ENCODE measurements around the gene SLC47A2. TPM values are rescaled to one million over a fixed set of nuclear protein-coding genes. Genes with fewer than 3 reads are reported as not detected.

SLC47A2 gene
- total and polyA plus RNA-seq, 2 of the 13 experiments (the other 11 are each of a cell fraction or from before 2014, with no cell fraction given) = 0.04 TPM; not detected in 1

- TF ChIP-seq ZNF687 (CRISPR knock-in tag; IDR thresholded peaks at IDR 0.05) (peak; percentile 87), GZF1 (CRISPR knock-in tag; IDR thresholded peaks at IDR 0.05) (0 out of 2 replicates have a peak, but pooled peaks have one; percentile 49), TEF (CRISPR knock-in tag; IDR thresholded peaks at IDR 0.05) (no peak), ZNF598 (CRISPR knock-in tag; IDR thresholded peaks at IDR 0.05; ENCODE audit: borderline replicate concordance) (peak; percentile 77; the same call in 1 of the 2 replicates), RXRA (CRISPR knock-in tag; IDR thresholded peaks at IDR 0.05) (peak; percentile 77), HCFC1 (IDR thresholded peaks at IDR 0.05; ENCODE audit: low read depth, low read length) (no peak), ZBTB46 (CRISPR knock-in tag; IDR thresholded peaks at IDR 0.05; ENCODE audit: borderline replicate concordance) (no peak), BCL3 (CRISPR knock-in tag; IDR thresholded peaks at IDR 0.05) (peak; percentile 84; the same call in 1 of the 2 replicates), NONO (IDR thresholded peaks at IDR 0.05) (no peak), NONO (CRISPR knock-in tag; conservative IDR thresholded peaks at IDR 0.05) (peak; percentile 88), PATZ1 (CRISPR knock-in tag; IDR thresholded peaks at IDR 0.05) (peak; percentile 79), SPEN (CRISPR knock-in tag; IDR thresholded peaks at IDR 0.05; ENCODE audit: low read depth) (peak; percentile 87; the same call in 1 of the 2 replicates), MIER3 (CRISPR knock-in tag; IDR thresholded peaks at IDR 0.05; ENCODE audit: borderline replicate concordance) (peak; percentile 47; the same call in 1 of the 2 replicates), BHLHE40 (IDR thresholded peaks at IDR 0.05; ENCODE audit: low read length) (peak; percentile 88), ZNF607 (CRISPR knock-in tag; IDR thresholded peaks at IDR 0.05; ENCODE audit: borderline replicate concordance) (peak; percentile 86; the same call in 1 of the 2 replicates), CREM (IDR thresholded peaks at IDR 0.05) (peak; percentile 38; the same call in 1 of the 2 replicates), CREM (CRISPR knock-in tag; IDR thresholded peaks at IDR 0.05) (no peak)
These were observed 4.4 kb upstream of the SLC47A2 start (continued) for GRCh38 chr17:19720631-19721426.
